Muscle layer of duodenum (tissue), 2 donors: ENCODE results near the gene INPP4B.

ENCODE experiments used
- H3K27ac ChIP-seq: one replicate; pipeline ENCODE4 v1.7.0; 2013; ENCODE audit warnings: mild to moderate bottlenecking, low read length
- H3K27me3 ChIP-seq: one replicate; pipeline ENCODE4 v1.7.0; 2013; ENCODE audit warnings: low read depth, mild to moderate bottlenecking, control low read depth, low read length
- H3K36me3 ChIP-seq, 2 donors: one replicate each; pipeline ENCODE4 v1.7.0; 2013; ENCODE audit warnings: low read length in 2 of 2, control low read depth in 1 of 2, mild to moderate bottlenecking in 1 of 2; ENCODE audit not compliant: insufficient read depth in 2 of 2, control insufficient read depth in 1 of 2
- H3K4me1 ChIP-seq, 2 donors: one replicate each; pipeline ENCODE4 v1.7.0; 2013; ENCODE audit warnings: low read length in 2 of 2, mild to moderate bottlenecking in 2 of 2, control low read depth in 1 of 2, moderate library complexity in 1 of 2; ENCODE audit not compliant: insufficient read depth in 2 of 2, control insufficient read depth in 1 of 2
- H3K4me3 ChIP-seq, 2 donors: one replicate each; pipeline ENCODE4 v1.7.0; 2013; ENCODE audit warnings: low read length in 2 of 2, low read depth in 1 of 2, mild to moderate bottlenecking in 1 of 2
- H3K9me3 ChIP-seq, 2 donors: one replicate each; pipeline ENCODE4 v1.7.0; 2013; ENCODE audit warnings: low read length in 2 of 2, control low read depth in 1 of 2, mild to moderate bottlenecking in 1 of 2; ENCODE audit not compliant: control insufficient read depth in 1 of 2
- donor health status: healthy.

The INPP4B gene

DNA sequence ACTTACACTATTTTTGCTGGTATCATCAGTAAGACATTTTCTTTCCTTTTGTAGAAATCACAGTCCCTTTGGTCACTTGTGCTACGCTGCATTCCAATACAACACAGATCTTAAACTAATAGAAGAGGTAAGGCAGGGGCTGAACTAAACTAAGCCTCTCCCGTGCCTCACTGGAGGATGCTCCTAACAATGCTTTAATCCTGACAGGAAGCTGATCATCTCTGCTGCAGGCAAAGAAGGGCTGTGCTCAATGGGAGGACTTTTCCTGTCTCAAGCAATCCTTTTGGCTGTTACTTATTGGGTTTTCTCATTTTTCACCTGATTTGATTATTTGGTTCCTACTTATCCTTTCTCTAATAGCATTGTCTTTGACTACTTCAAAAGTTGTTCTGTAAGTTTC lies 583.1 kb downstream of the INPP4B start:
- Histone ChIP-seq H3K4me3 (no peak overlapping the region), H3K4me1 (no peaks in the 10 kb centered on the region), H3K27me3 (no peaks in the 10 kb centered on the region), H3K36me3 (no peaks in the 10 kb centered on the region), H3K9me3 (no peaks in the 10 kb centered on the region), H3K27ac (no peak overlapping the region)

DNA sequence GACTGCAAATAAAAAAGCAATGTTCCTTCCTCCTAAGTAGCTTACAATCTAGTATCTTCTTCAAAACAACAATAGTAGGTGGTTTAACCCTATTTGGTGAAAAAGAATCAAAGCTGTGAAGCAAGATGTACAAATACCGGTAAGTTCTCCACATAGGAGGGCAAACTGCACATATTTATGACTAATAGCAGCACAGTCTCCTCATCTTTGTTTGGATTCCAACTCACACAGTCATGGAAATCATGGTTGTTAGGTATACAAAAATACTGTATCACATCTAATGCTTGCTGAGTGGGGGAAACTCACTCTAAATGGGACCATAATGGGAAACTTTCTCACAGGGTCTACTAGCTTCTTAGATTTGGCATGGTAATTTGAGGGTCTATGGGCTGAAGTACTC lies 597.2 kb downstream of the INPP4B start:
- Histone ChIP-seq H3K4me1 (no peaks in the 10 kb centered on the region), H3K4me3 (no peak overlapping the region), H3K27ac (no peak overlapping the region), H3K27me3 (no peaks in the 10 kb centered on the region), H3K36me3 (no peaks in the 10 kb centered on the region), H3K9me3 (no peaks in the 10 kb centered on the region)

DNA sequence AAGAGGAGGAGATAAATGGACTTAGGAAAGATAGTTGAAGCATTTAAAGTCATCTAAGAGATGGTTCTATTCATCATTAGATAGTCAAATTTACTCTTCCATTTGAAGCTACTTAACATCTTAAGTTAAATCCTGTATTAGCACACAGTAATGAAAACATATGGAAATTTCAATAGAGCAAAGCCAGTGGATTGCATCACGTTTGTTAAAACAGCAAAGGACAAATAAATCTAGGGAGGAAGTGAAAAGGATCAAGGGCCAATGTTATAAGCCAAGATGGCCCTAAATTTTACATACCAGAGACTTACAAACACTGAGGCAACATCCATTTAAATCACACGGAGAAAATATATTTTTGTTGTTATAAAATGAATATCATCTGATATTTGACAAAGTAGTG lies 602.8 kb downstream of the INPP4B start:
- Histone ChIP-seq H3K27me3 (no peaks in the 10 kb centered on the region), H3K9me3 (no peaks in the 10 kb centered on the region)

DNA sequence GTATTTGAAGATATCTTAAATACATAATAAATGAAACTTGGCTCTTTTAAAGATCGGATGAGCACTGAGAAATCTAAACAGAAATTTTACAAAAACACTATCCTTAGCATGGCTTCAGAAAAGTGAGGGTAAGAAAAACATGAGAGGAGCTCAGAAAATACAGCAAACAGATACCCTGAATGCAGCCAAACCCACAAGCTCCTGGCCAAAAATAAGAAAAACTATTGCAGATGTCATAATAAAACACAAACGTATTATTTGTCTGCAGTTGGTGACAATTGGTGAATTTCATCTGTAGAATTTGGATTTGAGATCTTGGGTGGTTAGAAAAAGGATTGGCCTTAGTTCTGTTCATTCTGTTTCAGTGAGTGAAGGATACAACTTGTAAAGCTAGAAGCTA lies 603.9 kb downstream of the INPP4B start:
- no peak overlapping the region for H3K27ac ChIP-seq
- H3K9me3 ChIP-seq: no peaks in the 10 kb centered on the region
- peaks cover 0 to 6% of the 10 kb centered on the region in 2 donors for H3K4me1 ChIP-seq
- no peak overlapping the region for H3K4me3 ChIP-seq
- no peaks in the 10 kb centered on the region for H3K36me3 ChIP-seq
- no peaks in the 10 kb centered on the region for H3K27me3 ChIP-seq

More for the DNA sequence above, 602.8 kb downstream of the INPP4B start:
- peaks cover 0 to 6% of the 10 kb centered on the region in 2 donors for H3K4me1 ChIP-seq
- no peak overlapping the region for H3K27ac ChIP-seq
- H3K36me3 ChIP-seq: no peaks in the 10 kb centered on the region
- no peak overlapping the region for H3K4me3 ChIP-seq

DNA sequence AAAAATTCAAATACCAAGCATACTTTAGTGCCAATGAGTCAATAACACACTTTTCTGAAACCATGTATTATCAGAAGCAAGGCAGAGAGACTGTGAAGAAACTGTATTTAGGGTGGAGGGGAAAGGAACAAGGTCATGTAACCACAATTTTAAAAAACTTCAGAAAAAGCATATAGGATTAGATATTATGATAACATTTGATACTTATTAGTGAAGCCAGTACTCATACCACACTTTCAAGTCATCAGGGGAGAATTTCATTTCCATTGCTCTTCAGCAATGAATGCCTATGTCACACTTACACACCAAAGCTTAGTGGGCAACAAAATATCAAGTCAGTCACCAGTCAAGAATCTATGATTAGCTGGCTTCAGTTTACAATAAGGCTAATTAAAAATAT lies 607.5 kb downstream of the INPP4B start:
- Histone ChIP-seq H3K27me3 (no peaks in the 10 kb centered on the region), H3K36me3 (no peaks in the 10 kb centered on the region), H3K27ac (no peak overlapping the region), H3K9me3 (no peaks in the 10 kb centered on the region), H3K4me1 (peaks cover 0 to 6% of the 10 kb centered on the region in 2 donors), H3K4me3 (no peak overlapping the region)

DNA sequence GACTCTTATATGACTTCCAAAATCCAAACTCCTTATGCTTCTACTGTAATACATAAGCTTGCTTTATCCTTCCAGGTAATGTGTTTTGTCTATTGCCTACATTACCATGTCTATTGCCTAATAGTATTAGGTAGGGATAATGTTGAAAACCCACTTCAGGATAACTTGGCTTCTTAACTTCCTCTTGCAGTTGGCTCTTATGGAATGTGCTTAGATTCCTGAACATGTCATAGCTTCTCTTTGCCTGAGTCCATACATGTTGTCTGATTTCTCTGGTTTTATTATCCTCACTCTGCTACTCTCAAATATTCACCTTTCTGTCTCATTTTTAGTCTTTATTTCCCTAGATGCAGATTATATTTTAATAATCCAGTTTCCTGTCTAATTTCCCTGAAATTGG lies 609.8 kb downstream of the INPP4B start:
- Histone ChIP-seq H3K4me3 (no peak overlapping the region), H3K27me3 (no peaks in the 10 kb centered on the region), H3K27ac (no peak overlapping the region), H3K36me3 (no peaks in the 10 kb centered on the region), H3K4me1 (no peaks in the 10 kb centered on the region), H3K9me3 (no peaks in the 10 kb centered on the region)

DNA sequence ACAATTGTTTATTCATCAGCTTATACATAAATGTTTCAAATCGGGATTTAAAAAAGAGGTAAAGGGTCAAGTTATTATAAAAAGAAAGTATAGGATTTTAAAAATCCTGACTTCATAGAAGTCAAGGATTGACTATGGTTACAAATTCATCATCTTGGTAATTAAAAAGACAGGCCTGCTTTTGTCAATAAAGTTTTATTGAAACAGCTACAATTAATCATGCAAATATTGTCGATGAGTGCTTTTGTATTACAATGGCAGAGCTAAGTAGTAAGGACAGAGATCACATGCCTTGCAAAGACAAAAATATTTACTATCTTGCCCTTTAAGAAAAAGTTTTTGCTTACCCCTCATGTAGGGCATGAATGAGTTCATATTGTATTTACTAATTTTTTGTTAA lies 614.3 kb downstream of the INPP4B start:
- no peak overlapping the region for H3K4me3 ChIP-seq
- H3K4me1 ChIP-seq: no peaks in the 10 kb centered on the region
- no peaks in the 10 kb centered on the region for H3K27me3 ChIP-seq
- no peak overlapping the region for H3K27ac ChIP-seq
- H3K36me3 ChIP-seq: no peaks in the 10 kb centered on the region
- no peaks in the 10 kb centered on the region for H3K9me3 ChIP-seq

DNA sequence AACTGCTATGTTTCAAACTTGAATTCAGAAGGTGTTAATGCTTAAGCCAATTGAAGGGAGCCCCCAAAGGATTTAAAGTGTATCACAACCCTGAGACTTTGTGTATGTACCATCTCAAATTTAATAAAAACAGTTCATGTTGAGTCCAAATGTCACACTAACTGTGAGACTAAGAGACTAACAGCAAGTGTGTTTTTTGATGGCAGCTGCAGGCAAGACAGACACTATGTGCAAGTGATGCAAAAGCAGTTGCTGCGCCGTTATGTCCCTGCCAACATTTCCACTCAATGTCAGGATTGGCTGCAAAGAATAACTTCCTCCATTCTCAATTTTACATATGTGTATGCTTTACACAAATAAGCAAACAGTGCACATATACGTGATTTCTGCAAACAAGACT lies 615.1 kb downstream of the INPP4B start:
- Histone ChIP-seq H3K27ac (no peak overlapping the region), H3K4me1 (no peaks in the 10 kb centered on the region), H3K36me3 (no peaks in the 10 kb centered on the region), H3K27me3 (no peaks in the 10 kb centered on the region), H3K4me3 (no peak overlapping the region), H3K9me3 (no peaks in the 10 kb centered on the region)

DNA sequence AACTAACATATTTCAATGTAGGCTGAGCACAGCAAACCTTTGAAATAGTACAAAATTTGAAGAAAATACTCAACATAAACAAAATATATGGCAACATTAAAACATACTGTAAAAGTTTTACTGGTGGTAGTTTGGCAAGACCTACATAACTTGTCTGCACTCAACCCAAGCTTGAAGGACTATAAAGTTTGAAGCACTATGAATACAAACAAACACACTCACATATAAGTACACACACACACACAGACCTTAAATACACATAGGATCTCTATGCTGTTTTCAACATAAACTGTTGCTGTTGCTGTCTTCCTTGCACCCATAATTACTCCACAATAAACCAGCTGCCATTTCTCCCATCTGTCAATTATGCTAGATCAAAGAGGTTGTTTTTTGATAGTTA lies 620.1 kb downstream of the INPP4B start:
- H3K4me3 ChIP-seq: no peak overlapping the region
- H3K36me3 ChIP-seq: no peaks in the 10 kb centered on the region
- H3K4me1 ChIP-seq: no peaks in the 10 kb centered on the region
- H3K27me3 ChIP-seq: no peaks in the 10 kb centered on the region
- no peak overlapping the region for H3K27ac ChIP-seq
- no peaks in the 10 kb centered on the region for H3K9me3 ChIP-seq

DNA sequence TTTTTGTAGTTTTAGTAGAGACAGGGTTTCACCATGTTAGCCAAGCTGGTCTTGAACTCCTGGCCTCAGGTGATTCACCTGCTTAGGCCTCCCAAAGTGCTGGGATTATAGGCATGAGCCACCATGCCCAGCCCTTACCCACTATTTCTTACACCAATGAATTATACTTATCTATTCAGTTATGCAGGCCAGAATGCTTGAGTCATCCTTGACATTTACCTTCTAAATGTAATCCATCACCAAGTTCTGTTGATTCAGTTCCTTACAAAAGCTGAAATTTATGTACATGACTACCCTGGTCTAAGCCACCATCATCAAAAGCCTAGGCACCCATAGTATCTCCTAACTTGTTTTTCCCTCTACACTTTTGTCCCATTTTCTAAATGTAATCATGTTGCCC lies 624.0 kb downstream of the INPP4B start:
- H3K36me3 ChIP-seq: no peaks in the 10 kb centered on the region

DNA sequence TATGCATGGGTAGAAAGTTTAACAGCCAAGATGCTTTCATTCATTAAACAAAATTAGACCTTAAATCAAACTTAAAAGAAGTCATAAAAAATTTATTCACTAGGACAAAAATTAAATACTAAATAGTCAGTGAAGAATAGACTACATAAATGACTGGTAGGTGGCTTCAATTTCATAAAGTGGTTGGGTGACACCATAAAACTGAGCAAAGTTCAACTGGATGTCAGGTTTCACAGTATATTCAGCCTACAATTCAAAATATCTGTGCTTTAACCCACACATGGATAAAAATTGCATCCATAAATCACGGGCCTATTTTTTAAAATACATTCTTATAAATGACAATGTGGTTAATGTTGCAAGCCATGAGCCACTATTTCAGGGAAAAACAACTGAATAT lies 627.4 kb downstream of the INPP4B start:
- Histone ChIP-seq H3K36me3 (no peaks in the 10 kb centered on the region), H3K27me3 (no peaks in the 10 kb centered on the region), H3K9me3 (no peaks in the 10 kb centered on the region)

More for the DNA sequence above, 624.0 kb downstream of the INPP4B start:
- H3K27me3 ChIP-seq: no peaks in the 10 kb centered on the region
- H3K4me3 ChIP-seq: no peak overlapping the region
- no peak overlapping the region for H3K27ac ChIP-seq
- no peaks in the 10 kb centered on the region for H3K4me1 ChIP-seq
- H3K9me3 ChIP-seq: no peaks in the 10 kb centered on the region

DNA sequence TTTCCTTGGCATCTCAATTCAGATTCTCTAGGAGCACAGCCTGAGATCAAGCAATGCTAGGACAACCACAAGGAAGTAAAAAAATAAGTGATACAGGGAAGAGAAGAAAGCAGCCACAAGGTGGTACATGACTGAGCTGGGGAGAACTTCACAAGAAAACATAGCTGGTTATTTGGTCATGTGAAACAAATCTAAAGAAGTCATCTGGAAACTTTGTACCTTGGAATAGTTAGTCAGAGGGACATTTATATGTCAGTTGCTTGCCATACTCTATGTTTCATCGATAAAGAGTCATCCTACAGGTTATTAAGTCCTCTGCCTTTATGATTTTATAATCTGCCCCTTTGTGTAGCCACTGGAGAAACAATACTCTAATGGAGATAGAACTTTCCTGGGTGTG lies 634.7 kb downstream of the INPP4B start:
- H3K36me3 ChIP-seq: no peaks in the 10 kb centered on the region
- H3K4me3 ChIP-seq: no peak overlapping the region
- no peaks in the 10 kb centered on the region for H3K9me3 ChIP-seq
- H3K27me3 ChIP-seq: no peaks in the 10 kb centered on the region
- no peaks in the 10 kb centered on the region for H3K4me1 ChIP-seq
- H3K27ac ChIP-seq: no peak overlapping the region

More for the DNA sequence above, 627.4 kb downstream of the INPP4B start:
- Histone ChIP-seq H3K4me3 (no peak overlapping the region), H3K27ac (no peak overlapping the region), H3K4me1 (no peaks in the 10 kb centered on the region)
